ENCODE results near the gene ILK.

The ILK gene

GRCh38 chr11:6613496-6613895 lies 9.9 kb downstream of the ILK start:
- Histone ChIP-seq H3K27ac (ENCODE audit: low read depth, low read length) (peak overlapping the region; percentile 90), H3K4me1 (ENCODE audit: control insufficient read depth, insufficient read depth, low read length, unreplicated experiment) (peaks cover 52% of the 10 kb centered on the region), H3K4me3 (ENCODE audit: low read depth, low read length) (no peak overlapping the region), H3K36me3 (ENCODE audit: insufficient read depth, low read length) (peaks cover 35% of the 10 kb centered on the region; the same call in 1 of the 2 replicates), H3K79me2 (ENCODE audit: control insufficient read depth, insufficient read depth, low read length, unreplicated experiment) (peaks cover 46% of the 10 kb centered on the region), H2AFZ (ENCODE audit: low read length, unreplicated experiment) (no peak overlapping the region), H3K27me3 (ENCODE audit: insufficient read depth, low read length) (no peaks in the 10 kb centered on the region)

GRCh38 chr11:6614446-6614845 lies 10.9 kb downstream of the ILK start:
- Histone ChIP-seq H3K27me3 (ENCODE audit: insufficient read depth, low read length) (no peaks in the 10 kb centered on the region), H3K4me3 (ENCODE audit: low read depth, low read length) (no peak overlapping the region), H3K27ac (ENCODE audit: low read depth, low read length) (no peak overlapping the region), H2AFZ (ENCODE audit: low read length, unreplicated experiment) (no peak overlapping the region), H3K79me2 (ENCODE audit: control insufficient read depth, insufficient read depth, low read length, unreplicated experiment) (peaks cover 44% of the 10 kb centered on the region), H3K36me3 (ENCODE audit: insufficient read depth, low read length) (peaks cover 30% of the 10 kb centered on the region; the same call in 1 of the 2 replicates), H3K4me1 (ENCODE audit: control insufficient read depth, insufficient read depth, low read length, unreplicated experiment) (peaks cover 43% of the 10 kb centered on the region)

DNA sequence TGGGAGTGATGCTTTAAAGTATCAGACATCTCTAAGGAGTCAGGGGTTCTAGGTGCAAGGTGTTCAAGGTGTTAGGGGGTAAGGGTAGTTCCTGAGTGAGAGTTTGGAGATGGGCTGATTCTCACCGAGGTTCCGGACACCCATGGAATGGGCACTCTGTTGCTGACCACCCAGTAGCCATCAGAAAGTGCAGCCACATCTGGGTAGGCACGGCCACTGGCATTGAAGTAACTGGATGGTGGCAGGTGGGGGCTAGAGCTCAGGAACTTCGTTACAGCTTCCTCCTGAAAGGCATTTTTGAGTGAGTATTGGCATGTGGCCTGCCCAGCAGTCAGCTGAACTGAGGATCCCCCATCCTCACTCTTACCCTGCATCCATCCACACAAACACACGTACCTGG lies 11.5 kb downstream of the ILK start:
- Histone ChIP-seq H3K36me3 (ENCODE audit: insufficient read depth, low read length) (peaks cover 24% of the 10 kb centered on the region; the same call in 1 of the 2 replicates), H3K4me1 (ENCODE audit: control insufficient read depth, insufficient read depth, low read length, unreplicated experiment) (peaks cover 46% of the 10 kb centered on the region)

DNA sequence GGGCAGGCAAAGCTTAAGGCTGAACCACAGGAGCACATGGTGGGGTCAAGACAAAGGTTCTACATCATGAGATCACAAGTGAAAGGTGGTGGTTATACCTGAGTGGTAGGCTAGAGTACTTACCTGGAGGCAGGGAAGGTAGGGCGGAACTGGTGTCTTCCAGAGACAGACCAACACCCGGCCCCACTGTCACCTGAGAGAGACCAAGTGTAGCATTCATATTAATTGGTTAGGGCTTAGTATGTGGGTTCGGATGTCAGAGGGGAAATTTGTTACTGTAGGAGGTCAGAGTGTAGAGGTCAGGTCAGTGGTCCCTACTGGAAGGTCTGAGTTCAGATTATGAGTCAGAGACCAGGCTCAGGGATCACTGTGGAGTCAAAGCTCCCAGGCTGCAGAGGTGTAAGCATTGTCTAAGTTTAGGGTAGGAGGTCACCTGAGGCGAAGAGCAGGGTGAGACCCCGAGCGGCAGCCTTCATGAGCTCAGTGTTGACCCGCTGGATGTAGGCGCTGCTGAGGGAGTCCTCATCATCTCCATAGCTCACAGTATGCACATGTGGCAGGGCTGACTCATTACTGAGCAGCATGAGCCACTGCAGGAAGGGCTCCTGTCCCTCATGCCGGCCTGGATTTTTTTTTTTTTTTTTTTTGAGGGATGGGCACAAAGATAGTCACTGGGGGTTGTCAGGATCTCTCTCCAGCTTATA lies 12.5 kb downstream of the ILK start:
- Histone ChIP-seq H3K27me3 (ENCODE audit: insufficient read depth, low read length) (no peaks in the 10 kb centered on the region), H3K4me3 (ENCODE audit: low read depth, low read length) (no peak overlapping the region), H2AFZ (ENCODE audit: low read length, unreplicated experiment) (no peak overlapping the region), H3K4me1 (ENCODE audit: control insufficient read depth, insufficient read depth, low read length, unreplicated experiment) (peaks cover 40% of the 10 kb centered on the region), H3K27ac (ENCODE audit: low read depth, low read length) (peak overlapping the region; percentile 28; the same call in 1 of the 2 replicates), H3K36me3 (ENCODE audit: insufficient read depth, low read length) (peaks cover 20% of the 10 kb centered on the region; the same call in 1 of the 2 replicates), H3K79me2 (ENCODE audit: control insufficient read depth, insufficient read depth, low read length, unreplicated experiment) (peaks cover 33% of the 10 kb centered on the region)

More for the DNA sequence above, 11.5 kb downstream of the ILK start:
- Histone ChIP-seq H3K79me2 (ENCODE audit: control insufficient read depth, insufficient read depth, low read length, unreplicated experiment) (peaks cover 41% of the 10 kb centered on the region), H3K27ac (ENCODE audit: low read depth, low read length) (no peak overlapping the region), H3K27me3 (ENCODE audit: insufficient read depth, low read length) (no peaks in the 10 kb centered on the region), H2AFZ (ENCODE audit: low read length, unreplicated experiment) (no peak overlapping the region), H3K4me3 (ENCODE audit: low read depth, low read length) (no peak overlapping the region)

- Histone ChIP-seq H3K4me3 (ENCODE audit: low read depth, low read length) (peak overlapping the region; percentile 88; the same call in 1 of the 2 replicates), H3K79me2 (ENCODE audit: control insufficient read depth, insufficient read depth, low read length, unreplicated experiment) (peaks cover 27% of the 10 kb centered on the region), H3K27me3 (ENCODE audit: insufficient read depth, low read length) (no peaks in the 10 kb centered on the region), H3K4me1 (ENCODE audit: control insufficient read depth, insufficient read depth, low read length, unreplicated experiment) (peaks cover 38% of the 10 kb centered on the region), H2AFZ (ENCODE audit: low read length, unreplicated experiment) (no peak overlapping the region), H3K36me3 (ENCODE audit: insufficient read depth, low read length) (peaks cover 20% of the 10 kb centered on the region; the same call in 1 of the 2 replicates), H3K27ac (ENCODE audit: low read depth, low read length) (peak overlapping the region; percentile 28)
These were observed 13.1 kb downstream of the ILK start for GRCh38 chr11:6616596-6617250.

DNA sequence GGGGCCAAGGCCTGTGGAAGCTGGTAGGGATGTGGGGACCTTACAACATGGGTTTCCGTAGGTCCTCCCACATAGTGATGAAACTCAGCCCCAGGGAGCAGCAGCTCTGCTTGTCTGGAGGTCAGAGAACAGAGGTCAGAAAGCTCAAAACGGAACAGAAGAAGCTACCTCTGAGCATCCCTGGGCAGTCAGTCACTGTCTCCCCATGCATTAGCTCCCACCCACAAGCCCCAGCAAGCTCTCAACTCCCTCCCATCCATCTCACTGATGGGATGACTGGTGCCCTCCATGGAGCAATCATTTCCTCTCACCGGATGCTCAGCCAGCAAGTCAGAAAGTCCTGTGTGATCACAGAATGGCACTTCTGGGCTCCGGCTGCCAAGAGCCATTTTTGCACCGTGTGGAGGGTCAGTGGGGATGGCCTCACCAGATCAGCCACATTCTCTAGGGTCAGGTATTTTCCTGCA lies 13.8 kb downstream of the ILK start:
- Histone ChIP-seq H2AFZ (ENCODE audit: low read length, unreplicated experiment) (no peak overlapping the region), H3K27me3 (ENCODE audit: insufficient read depth, low read length) (no peaks in the 10 kb centered on the region), H3K36me3 (ENCODE audit: insufficient read depth, low read length) (peaks cover 20% of the 10 kb centered on the region; the same call in 1 of the 2 replicates), H3K79me2 (ENCODE audit: control insufficient read depth, insufficient read depth, low read length, unreplicated experiment) (peaks cover 27% of the 10 kb centered on the region), H3K4me1 (ENCODE audit: control insufficient read depth, insufficient read depth, low read length, unreplicated experiment) (peaks cover 38% of the 10 kb centered on the region), H3K27ac (ENCODE audit: low read depth, low read length) (peak overlapping the region; percentile 62), H3K4me3 (ENCODE audit: low read depth, low read length) (peak overlapping the region; percentile 88)

GRCh38 chr11:6618117-6619003 lies 14.8 kb downstream of the ILK start:
- Histone ChIP-seq H3K36me3 (ENCODE audit: insufficient read depth, low read length) (peaks cover 20% of the 10 kb centered on the region; the same call in 1 of the 2 replicates), H3K4me1 (ENCODE audit: control insufficient read depth, insufficient read depth, low read length, unreplicated experiment) (peaks cover 28% of the 10 kb centered on the region)

GRCh38 chr11:6619004-6619745 lies 15.6 kb downstream of the ILK start, which contains the start of gene TPP1:
TSS of gene TPP1 (minus strand) at chr11:6619422. CDS start at chr11:6619400, 22 bp downstream.
- Histone ChIP-seq H3K27ac (ENCODE audit: low read depth, low read length) (peak within 1 kb of the TSS; percentile 62), H2AFZ (ENCODE audit: low read length, unreplicated experiment) (peak within 1 kb of the TSS; percentile 71), H3K4me3 (ENCODE audit: low read depth, low read length) (peak within 1 kb of the TSS; percentile 88), H3K4me1 (ENCODE audit: control insufficient read depth, insufficient read depth, low read length, unreplicated experiment) (peaks cover 27% of the 10 kb centered on the region), H3K27me3 (ENCODE audit: insufficient read depth, low read length) (no peaks in the 10 kb centered on the region), H3K79me2 (ENCODE audit: control insufficient read depth, insufficient read depth, low read length, unreplicated experiment) (peaks cover 25% of the 10 kb centered on the region), H3K36me3 (ENCODE audit: insufficient read depth, low read length) (peaks cover 13% of the 10 kb centered on the region; the same call in 1 of the 2 replicates)

More at GRCh38 chr11:6618117-6619003, 14.8 kb downstream of the ILK start:
- Histone ChIP-seq H3K27me3 (ENCODE audit: insufficient read depth, low read length) (no peaks in the 10 kb centered on the region), H2AFZ (ENCODE audit: low read length, unreplicated experiment) (no peak overlapping the region), H3K27ac (ENCODE audit: low read depth, low read length) (peak overlapping the region; percentile 62), H3K4me3 (ENCODE audit: low read depth, low read length) (peak overlapping the region; percentile 88), H3K79me2 (ENCODE audit: control insufficient read depth, insufficient read depth, low read length, unreplicated experiment) (peaks cover 25% of the 10 kb centered on the region)

DNA sequence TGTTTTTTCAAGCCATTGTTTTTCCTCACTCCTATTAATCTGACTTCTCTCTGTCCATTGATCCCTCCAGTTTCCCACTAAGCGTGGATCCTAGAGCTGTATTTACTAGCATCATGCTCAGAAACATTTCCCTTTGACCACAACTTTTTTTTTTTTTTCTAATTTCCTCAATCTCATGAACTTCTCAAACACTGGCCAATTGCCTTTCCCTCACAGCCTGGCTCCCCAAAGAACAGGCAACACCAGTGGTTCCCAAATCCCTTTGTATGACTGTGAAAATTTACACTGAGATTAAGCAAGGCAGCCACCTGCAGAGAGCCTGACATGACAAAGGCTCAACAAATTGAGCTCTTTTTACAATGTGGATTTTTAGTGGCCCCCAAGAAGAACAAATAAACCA lies 17.1 kb downstream of the ILK start:
- Histone ChIP-seq H3K79me2 (ENCODE audit: control insufficient read depth, insufficient read depth, low read length, unreplicated experiment) (peaks cover 25% of the 10 kb centered on the region), H3K4me3 (ENCODE audit: low read depth, low read length) (no peak overlapping the region), H3K27me3 (ENCODE audit: insufficient read depth, low read length) (no peaks in the 10 kb centered on the region), H2AFZ (ENCODE audit: low read length, unreplicated experiment) (no peak overlapping the region), H3K36me3 (ENCODE audit: insufficient read depth, low read length) (peaks cover 5% of the 10 kb centered on the region; the same call in 1 of the 2 replicates), H3K4me1 (ENCODE audit: control insufficient read depth, insufficient read depth, low read length, unreplicated experiment) (peaks cover 27% of the 10 kb centered on the region), H3K27ac (ENCODE audit: low read depth, low read length) (no peak overlapping the region)

All from ACC112 (cell line).